HG03095 (cell line): ENCODE data around the gene FETUB.
"Not testable (repeated sequence)": the region's sequence is repeated elsewhere in the genome, so short reads cannot be mapped to it uniquely, and the experiment has no call there.

Source experiments
- ATAC-seq: cut with Tn5 transposase; IDR thresholded peaks from one replicate; pipeline ENCODE4 v1.9.1; 2021; ENCODE audit warnings: moderate library complexity; ENCODE audit not compliant: unreplicated experiment

Gene FETUB

GRCh38 chr3:186630950-186631641 lies 9.1 kb upstream of the FETUB start:
- no peak for ATAC-seq

- ATAC-seq, result no peak
Measured at GRCh38 chr3:186633481-186633880, 6.7 kb upstream of the FETUB start.

GRCh38 chr3:186634207-186634606 lies 6.0 kb upstream of the FETUB start:
- not testable (repeated sequence) for ATAC-seq

DNA sequence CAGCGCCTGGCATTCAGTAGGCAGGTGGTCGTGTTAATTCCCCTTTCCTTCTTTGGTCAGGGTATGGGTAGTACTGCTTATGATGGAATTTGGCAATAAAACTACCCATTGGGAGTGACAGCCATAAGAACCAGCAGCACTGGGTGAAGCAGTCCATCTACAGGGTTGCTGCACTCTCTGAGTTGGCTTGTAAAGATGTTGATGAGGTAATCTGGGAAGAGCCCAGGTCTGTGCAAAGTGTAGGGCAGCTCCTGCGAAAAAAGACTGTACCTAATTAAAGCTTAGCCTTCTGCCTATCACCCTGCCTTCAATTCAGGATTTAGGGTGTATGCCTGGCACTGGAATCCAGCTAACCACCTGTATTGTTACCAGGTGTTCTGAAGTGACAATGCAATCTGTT lies 4.7 kb upstream of the FETUB start:
- no peak for ATAC-seq

DNA sequence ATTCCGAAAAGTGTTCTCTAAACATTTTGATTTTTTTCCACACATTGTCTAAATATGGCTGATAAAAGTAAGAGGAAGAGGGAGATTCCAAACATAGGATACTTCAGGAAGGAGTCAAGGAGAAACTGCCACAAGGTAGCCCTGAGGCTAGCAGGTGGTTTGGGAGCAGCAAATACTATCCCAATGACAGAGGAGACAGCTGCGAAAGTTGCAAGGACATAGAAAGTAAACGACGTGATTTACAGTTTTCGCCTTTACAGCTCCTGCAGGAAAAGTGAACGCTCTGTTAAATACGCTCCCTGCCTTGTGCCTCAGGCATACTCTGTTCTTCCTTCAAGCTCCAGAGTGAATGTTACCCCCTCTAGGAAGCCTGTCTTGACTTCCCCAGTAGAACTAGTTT lies 3.7 kb upstream of the FETUB start:
- ATAC-seq, result no peak

GRCh38 chr3:186637686-186638085 lies 2.5 kb upstream of the FETUB start:
- ATAC-seq, result no peak

GRCh38 chr3:186638259-186638658 lies 1.9 kb upstream of the FETUB start:
- no peak for ATAC-seq

DNA sequence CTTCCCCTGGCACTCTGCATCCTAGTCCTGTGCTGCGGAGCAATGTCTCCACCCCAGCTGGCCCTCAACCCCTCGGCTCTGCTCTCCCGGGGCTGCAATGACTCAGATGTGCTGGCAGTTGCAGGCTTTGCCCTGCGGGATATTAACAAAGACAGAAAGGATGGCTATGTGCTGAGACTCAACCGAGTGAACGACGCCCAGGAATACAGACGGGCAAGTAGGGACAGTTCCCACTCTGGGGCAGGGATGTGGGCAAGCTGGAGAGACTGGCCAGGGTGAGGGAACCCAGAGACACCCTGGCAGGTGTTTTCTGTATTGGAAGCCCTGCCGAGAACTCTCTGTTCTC lies 247 bp downstream of the FETUB start:
- ATAC-seq, result no peak

DNA sequence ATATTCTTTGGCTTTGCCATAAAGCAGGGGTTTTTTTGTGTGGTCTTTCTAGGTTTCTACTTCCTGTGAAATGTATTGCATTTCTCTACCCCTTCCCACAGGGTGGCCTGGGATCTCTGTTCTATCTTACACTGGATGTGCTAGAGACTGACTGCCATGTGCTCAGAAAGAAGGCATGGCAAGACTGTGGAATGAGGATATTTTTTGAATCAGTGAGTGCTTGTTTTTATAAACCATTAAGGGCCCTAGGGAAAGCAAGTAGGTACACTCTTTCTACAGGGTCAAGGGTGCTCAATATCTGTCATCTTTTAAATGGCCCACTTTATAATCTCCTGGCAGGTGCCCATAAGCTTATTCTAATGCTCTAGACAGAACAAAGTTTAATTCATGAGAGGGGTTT lies 730 bp downstream of the FETUB start:
- no peak for ATAC-seq

DNA sequence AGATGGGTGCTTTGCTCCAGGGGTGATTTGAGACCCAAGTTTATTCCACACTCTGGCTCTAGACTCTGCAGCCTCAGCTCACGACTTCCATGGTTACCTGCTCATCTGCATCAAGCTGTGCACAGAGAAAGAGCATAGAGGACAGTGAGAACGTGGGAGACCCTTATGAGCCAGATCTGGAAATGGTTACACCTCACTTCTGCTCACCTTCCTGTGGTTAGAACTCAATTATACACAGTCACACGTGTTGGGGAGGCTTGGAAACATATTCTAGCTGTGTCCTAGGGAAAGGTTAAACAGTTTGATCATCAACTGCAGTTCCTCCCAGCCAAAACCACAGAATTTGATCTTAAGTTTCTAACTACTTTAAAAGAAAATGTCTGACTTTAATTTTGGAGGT lies 1.8 kb downstream of the FETUB start:
- no peak for ATAC-seq

GRCh38 chr3:186643493-186643892 lies 3.3 kb downstream of the FETUB start:
- ATAC-seq, result no peak

GRCh38 chr3:186644683-186645082 lies 4.5 kb downstream of the FETUB start:
- ATAC-seq, result no peak

DNA sequence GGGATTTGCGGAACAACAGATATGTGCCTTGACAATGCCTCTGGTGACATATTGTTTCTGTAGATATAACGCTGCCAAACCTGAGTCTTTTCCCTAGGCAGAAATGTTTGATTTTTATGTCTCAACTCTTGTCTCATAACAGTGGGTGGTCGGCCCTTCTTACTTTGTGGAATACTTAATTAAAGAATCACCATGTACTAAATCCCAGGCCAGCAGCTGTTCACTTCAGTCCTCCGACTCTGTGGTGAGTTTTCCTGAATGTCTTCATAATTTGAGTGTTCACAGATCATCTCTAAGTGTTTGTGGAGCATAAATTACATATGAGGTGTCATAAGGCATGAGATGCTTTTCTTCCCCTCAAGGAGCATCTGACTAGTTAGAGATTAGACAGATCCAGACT lies 5.9 kb downstream of the FETUB start:
- no peak for ATAC-seq

- no peak for ATAC-seq
Measured at GRCh38 chr3:186646841-186647240, 6.6 kb downstream of the FETUB start.

DNA sequence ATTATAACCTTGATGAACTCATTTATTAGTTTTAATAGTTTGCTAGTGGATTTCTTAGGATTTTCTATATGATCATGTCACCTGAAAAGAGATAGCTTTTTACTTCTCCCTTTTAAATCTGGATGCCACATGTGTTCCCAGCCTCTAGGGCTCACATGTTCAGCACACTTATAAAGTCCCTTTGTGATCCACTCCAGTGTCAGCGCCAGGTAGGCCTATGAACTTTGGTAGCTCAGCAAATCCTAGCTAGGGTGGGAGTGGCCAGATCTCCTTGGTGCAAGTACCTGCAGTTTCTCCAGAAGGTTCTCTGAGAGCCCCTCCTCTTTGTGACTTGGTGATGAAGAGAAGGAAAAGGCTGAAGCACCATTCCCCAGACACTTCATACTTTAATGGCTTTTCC lies 8.7 kb downstream of the FETUB start:
- no peak for ATAC-seq

- ATAC-seq, result no peak
Measured at GRCh38 chr3:186651678-186652215, 11.5 kb downstream of the FETUB start.

GRCh38 chr3:186653080-186653707 lies 13.0 kb downstream of the FETUB start:
- peak; percentile 95 for ATAC-seq

DNA sequence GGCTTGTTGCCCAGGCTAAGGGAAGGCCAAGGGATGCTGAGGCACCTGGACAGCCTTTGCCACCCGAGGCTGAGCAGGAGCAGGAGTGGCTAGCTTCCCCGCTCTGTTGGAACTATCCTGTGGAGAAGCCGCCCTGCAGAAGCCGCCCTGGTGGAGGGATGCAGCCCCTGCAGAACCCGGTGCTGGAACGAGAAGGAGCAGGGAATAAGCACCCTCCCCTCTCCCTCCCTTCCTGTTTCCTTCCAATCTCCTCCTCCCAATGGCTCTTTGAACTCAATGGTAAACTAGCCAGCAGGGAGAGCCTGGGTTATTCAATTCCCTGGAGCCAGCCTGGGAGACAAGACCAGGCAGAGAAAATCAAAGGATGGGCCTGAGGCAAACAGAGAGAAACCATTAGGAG lies 13.8 kb downstream of the FETUB start:
- ATAC-seq, result no peak

DNA sequence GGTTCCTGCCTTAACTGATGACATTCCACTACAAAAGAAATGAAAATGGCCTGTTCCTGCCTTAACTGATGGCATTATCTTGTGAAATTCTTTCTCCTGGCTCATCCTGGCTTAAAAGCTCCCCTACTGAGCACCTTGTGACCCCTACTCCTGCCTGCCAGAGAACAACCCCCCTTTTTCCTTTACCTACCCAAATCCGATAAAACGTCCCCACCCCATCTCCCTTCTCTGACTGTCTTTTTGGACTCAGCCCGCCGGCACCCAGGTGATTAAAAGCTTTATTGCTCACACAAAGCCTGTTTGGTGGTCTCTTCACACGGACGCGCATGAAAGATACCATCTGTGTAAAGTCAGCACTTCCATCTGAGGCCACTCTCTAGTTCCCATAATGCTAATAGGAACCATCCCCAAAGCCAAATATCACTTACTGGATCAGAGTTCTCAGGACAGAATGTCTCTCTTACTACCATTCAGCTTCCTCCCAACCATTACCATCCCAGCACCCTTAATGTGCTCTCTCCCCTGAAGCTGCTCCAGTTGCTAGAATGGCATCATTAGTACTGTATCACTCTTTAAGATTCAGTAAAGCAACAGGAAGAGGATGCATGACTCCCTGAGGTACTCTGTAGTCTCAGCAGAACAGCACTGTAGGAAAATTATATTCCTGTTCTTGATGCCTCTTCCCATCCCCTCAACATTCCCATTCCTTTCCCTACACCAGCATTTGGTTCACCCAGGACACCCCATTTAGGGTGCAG lies 23.3 kb downstream of the FETUB start:
- ATAC-seq, result no peak

DNA sequence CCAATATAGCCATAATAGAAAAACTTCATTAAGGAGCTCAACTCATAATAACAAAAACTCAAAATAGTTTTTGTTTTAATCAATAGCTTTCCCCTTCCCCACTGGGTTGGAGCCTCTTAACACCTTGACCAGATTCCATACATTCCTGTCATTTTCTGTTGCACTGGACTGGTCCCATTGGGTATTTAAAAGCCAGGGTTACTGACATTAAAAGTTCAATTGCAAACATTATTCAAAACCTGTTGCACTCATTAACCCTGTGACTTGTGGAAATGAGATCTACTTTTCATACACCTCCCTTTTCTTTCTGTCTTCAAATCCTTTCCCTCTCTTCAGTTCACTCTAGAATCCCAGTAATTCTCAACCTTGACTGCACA lies 23.9 kb downstream of the FETUB start:
- no peak for ATAC-seq

GRCh38 chr3:186664506-186664905 lies 24.3 kb downstream of the FETUB start:
- ATAC-seq, result no peak

DNA sequence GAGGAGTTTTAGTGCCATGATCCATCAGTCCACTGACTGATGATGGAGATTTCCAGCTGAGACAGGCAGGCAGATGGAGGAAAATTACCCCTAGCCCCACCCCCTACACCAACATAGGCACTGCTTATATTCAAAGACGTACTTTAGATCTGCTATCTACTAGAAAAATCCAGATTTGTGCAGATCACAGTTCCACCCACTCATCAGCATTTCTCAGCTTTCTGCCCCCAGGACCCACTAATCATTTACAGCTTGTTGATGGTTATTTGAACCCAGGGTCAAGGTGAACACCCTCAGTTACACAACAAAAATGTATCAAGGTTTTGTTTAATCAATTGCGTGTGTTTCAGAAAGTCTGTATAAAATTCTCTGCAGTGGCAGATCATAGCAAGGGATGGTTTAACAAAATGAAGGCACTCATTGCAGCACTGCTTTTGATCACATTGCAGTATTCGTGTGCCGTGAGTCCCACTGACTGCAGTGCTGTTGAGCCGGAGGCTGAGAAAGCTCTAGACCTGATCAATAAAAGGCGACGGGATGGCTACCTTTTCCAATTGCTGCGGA lies 25.5 kb downstream of the FETUB start, which contains the start of gene HRG:
Gene HRG, plus strand, starts transcription at position 390 of the 564 bp plus-strand sequence. Its CDS starts 18 bp downstream, at position 408.
- no peak for ATAC-seq
